ENCODE results near the gene PTPRD. TPM values are rescaled to one million over a fixed set of nuclear protein-coding genes. Genes with fewer than 3 reads are reported as not detected.

PTPRD gene
- total RNA-seq, 3 donors from 2014 or later (not counting 1 experiment from before 2014, with no cell fraction given) = 0.05 to 0.68 TPM; not detected in 1

DNA sequence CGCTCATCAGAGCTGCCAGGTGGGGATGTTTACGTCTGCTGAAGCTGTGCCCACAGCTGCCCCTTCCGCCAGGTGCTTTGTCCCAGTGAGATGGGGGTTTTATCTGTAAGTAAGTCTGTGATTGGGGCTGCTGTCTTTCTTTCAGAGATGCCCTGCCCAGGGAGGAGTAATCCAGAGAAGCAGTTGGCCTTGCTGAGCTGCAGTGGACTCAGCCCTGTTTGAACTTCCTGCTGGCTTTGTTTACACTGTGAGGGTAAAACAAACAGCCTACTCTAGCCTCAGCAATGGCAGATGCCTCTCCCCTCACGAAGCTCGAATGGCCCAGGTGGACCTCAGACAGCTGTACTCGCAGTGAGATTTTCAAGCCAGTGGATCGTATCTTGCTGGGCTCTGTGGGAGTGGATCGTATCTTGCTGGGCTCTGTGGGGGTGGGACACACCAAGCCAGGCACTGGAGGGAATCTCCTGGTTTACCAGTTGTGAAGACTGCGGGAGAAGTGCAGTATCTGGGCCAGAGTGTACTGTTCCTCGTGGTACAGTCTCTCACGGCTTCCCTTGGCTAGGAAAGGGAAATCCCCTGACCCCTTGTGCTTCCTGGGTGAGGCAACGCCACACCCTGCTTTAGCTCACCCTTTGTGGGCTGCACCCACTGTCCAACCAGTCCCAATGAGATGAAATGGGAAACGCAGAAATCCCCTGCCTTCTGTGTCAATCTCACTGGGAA is 2283.1 kb downstream of the PTPRD start:
- Histone ChIP-seq H3K4me1 (ENCODE audit: control insufficient read depth, insufficient read depth, low read length) (peaks cover 4% of the 10 kb centered on the region), H3K27me3 (ENCODE audit: control insufficient read depth, insufficient read depth, low read length) (no peaks in the 10 kb centered on the region), H3K9me3 (ENCODE audit: control insufficient read depth, insufficient read depth, low read length) (no peaks in the 10 kb centered on the region), H3K27ac (ENCODE audit: low read length) (no peak overlapping the region), H3K36me3 (ENCODE audit: control insufficient read depth, insufficient read depth, low read length) (no peaks in the 10 kb centered on the region), H3K4me3 (ENCODE audit: low read length) (no peak overlapping the region)
- no peaks in the 10 kb centered on the region for H3K36me3 Mint-ChIP-seq
- no peak for TF ChIP-seq CTCF (IDR thresholded peaks at IDR 0.05)
- intact Hi-C loops (cut with micrococcal nuclease) = no loop called here
- H3K27me3 Mint-ChIP-seq (ENCODE audit: low read depth in 2 of 2) = no peaks in the 10 kb centered on the region
- no peak for DNase-seq
- no peak for ATAC-seq
- no peak overlapping the region for H3K27ac Mint-ChIP-seq
- H3K4me3 Mint-ChIP-seq = no peak overlapping the region
- no peaks in the 10 kb centered on the region for H3K4me1 Mint-ChIP-seq
- peaks cover 2% of the 10 kb centered on the region in 2 donors for H3K9me3 Mint-ChIP-seq
- 75% methylated on average over 13 of the region's 13 CpGs for WGBS (ENCODE audit: insufficient coverage)

DNA sequence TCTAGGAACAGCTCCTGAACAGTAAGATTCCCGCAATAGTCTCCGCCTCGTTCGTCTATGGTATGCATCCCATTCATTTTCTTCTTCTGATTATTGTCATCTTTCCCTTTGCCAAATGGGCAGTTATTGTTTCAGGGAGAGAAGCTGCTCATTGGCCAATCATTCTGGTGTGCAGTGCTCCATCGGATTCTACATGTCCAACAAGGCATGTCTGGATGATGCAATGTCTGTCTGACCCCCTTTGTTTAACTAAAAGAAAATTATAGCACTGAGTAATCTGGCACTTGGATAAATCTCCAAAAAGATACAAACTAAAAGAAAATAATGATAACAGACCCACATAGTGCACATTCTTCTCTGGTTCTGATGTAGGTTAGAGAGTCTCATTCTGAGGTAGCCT is 2297.6 kb downstream of the PTPRD start:
- intact Hi-C loops (cut with micrococcal nuclease) = no loop called here
- Mint-ChIP-seq H3K4me1 (no peaks in the 10 kb centered on the region), H3K36me3 (no peaks in the 10 kb centered on the region), H3K27ac (no peak overlapping the region), H3K9me3 (no peaks in the 10 kb centered on the region), H3K27me3 (ENCODE audit: low read depth in 2 of 2) (no peaks in the 10 kb centered on the region), H3K4me3 (no peak overlapping the region)
- Histone ChIP-seq H3K36me3 (ENCODE audit: control insufficient read depth, insufficient read depth, low read length) (no peaks in the 10 kb centered on the region), H3K9me3 (ENCODE audit: control insufficient read depth, insufficient read depth, low read length) (no peaks in the 10 kb centered on the region), H3K27ac (ENCODE audit: low read length) (no peak overlapping the region), H3K27me3 (ENCODE audit: control insufficient read depth, insufficient read depth, low read length) (no peaks in the 10 kb centered on the region), H3K4me1 (ENCODE audit: control insufficient read depth, insufficient read depth, low read length) (no peaks in the 10 kb centered on the region), H3K4me3 (ENCODE audit: low read length) (no peak overlapping the region)
- DNase-seq (no peak), ATAC-seq (no peak)
- 97% methylated on average over 5 of the region's 5 CpGs for WGBS (ENCODE audit: insufficient coverage)
- no peak for TF ChIP-seq CTCF (IDR thresholded peaks at IDR 0.05)

DNA sequence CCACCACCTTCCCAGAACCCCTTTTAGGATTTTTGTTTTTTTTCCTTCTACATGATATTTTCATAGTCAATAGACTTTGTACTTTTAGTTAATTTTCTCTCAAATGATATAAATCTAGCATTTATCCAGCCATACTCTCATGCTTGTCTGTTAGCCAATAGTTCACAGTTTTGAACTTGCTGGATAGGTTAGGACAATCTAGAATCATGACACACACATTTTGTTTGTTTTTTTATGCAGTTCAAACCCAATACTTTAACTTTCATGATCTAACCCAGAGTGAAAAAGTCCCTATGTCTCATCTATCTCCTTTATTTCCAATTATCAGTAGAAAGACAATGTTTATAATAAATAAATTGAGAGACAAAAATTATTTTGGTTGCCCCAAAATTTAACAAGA is 2303.5 kb downstream of the PTPRD start:
- peaks cover 0 to 3% of the 10 kb centered on the region in 2 donors for H3K27me3 Mint-ChIP-seq (ENCODE audit: low read depth in 2 of 2)
- no peaks in the 10 kb centered on the region for H3K4me1 Mint-ChIP-seq
- Histone ChIP-seq H3K27me3 (ENCODE audit: control insufficient read depth, insufficient read depth, low read length) (no peaks in the 10 kb centered on the region), H3K36me3 (ENCODE audit: control insufficient read depth, insufficient read depth, low read length) (no peaks in the 10 kb centered on the region), H3K9me3 (ENCODE audit: control insufficient read depth, insufficient read depth, low read length) (no peaks in the 10 kb centered on the region), H3K27ac (ENCODE audit: low read length) (no peak overlapping the region), H3K4me3 (ENCODE audit: low read length) (no peak overlapping the region), H3K4me1 (ENCODE audit: control insufficient read depth, insufficient read depth, low read length) (no peaks in the 10 kb centered on the region)
- H3K36me3 Mint-ChIP-seq = peaks cover 11% of the 10 kb centered on the region
- no peak overlapping the region for H3K4me3 Mint-ChIP-seq
- TF ChIP-seq CTCF (IDR thresholded peaks at IDR 0.05) = no peak
- DNase-seq = no peak
- H3K9me3 Mint-ChIP-seq = peaks cover 3 to 7% of the 10 kb centered on the region in 2 donors
- ATAC-seq = no peak
- intact Hi-C loops (cut with micrococcal nuclease) = no loop called here
- H3K27ac Mint-ChIP-seq = no peak overlapping the region

DNA sequence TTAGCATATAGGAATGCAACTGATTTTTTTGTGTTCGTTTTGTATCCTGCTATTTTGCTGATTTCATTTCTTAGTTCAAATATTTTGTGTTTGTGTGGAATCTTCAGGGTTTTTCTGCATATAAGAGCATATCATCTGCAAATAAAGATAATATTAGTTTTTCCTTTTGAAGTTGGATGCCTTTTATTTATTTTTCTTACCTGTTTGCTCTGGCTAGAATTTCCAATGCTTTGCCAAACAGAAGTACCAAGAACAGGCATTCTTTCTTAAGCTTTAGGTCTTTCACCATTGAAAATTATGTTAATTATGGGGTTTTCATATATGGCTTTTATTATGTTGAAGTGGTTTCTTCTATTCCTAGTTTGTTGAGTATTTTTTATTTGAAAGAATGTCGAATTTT is 2308.1 kb downstream of the PTPRD start:
- no peaks in the 10 kb centered on the region for H3K27me3 ChIP-seq (ENCODE audit: control insufficient read depth, insufficient read depth, low read length)
- no peak for TF ChIP-seq CTCF (IDR thresholded peaks at IDR 0.05)
- no peak for ATAC-seq

More for the DNA sequence above, 2308.1 kb downstream of the PTPRD start:
- DNase-seq = no peak
- Mint-ChIP-seq H3K27me3 (ENCODE audit: low read depth in 2 of 2) (peaks cover 0 to 6% of the 10 kb centered on the region in 2 donors), H3K9me3 (peaks cover 3 to 7% of the 10 kb centered on the region in 2 donors), H3K4me1 (no peaks in the 10 kb centered on the region), H3K4me3 (no peak overlapping the region), H3K27ac (no peak overlapping the region), H3K36me3 (peaks cover 11% of the 10 kb centered on the region)
- no CpG with 5 or more reads among the region's 2 CpGs for WGBS (ENCODE audit: insufficient coverage)
- intact Hi-C loops (cut with micrococcal nuclease) = no loop called here
- no peaks in the 10 kb centered on the region for H3K36me3 ChIP-seq (ENCODE audit: control insufficient read depth, insufficient read depth, low read length)
- no peak overlapping the region for H3K4me3 ChIP-seq (ENCODE audit: low read length)
- H3K27ac ChIP-seq (ENCODE audit: low read length) = no peak overlapping the region
- no peaks in the 10 kb centered on the region for H3K4me1 ChIP-seq (ENCODE audit: control insufficient read depth, insufficient read depth, low read length)
- H3K9me3 ChIP-seq (ENCODE audit: control insufficient read depth, insufficient read depth, low read length) = no peaks in the 10 kb centered on the region
